K562 (cell line): Measurements from ENCODE around the gene NTRK1.

Experiments
- CBFB ChIP-seq: sonication (generic); formaldehyde crosslinking; IDR thresholded peaks from 2 replicates; pipeline ENCODE4 v1.4.0; 2020; ENCODE audit warnings: mild to moderate bottlenecking, missing genetic modification reagents
- CTCF ChIP-seq, 3 experiments: IDR thresholded peaks in 2 of 3; conservative IDR thresholded peaks in 1 of 3; 2 replicates each; pipeline ENCODE4 v1.5.1; 2011 to 2012; ENCODE audit warnings: low read length in 3 of 3, mild to moderate bottlenecking in 3 of 3, control low read depth in 2 of 3, improper control_type of control experiment in 1 of 3, inconsistent platforms in 1 of 3, low read depth in 1 of 3, mixed read lengths in 1 of 3, moderate library complexity in 1 of 3; ENCODE audit not compliant: insufficient read depth in 2 of 3
- CUX1 ChIP-seq: fragments of 200-800 bp; sonication (Bioruptor generic); IDR thresholded peaks from 2 replicates; pipeline ENCODE4 v1.6.1; 2016; ENCODE audit warnings: missing genetic modification characterization, missing compliant biosample characterization
- EZH2 ChIP-seq: IDR thresholded peaks from 2 replicates; pipeline ENCODE4 v1.6.1; 2012; ENCODE audit warnings: low read depth, mild to moderate bottlenecking, inconsistent platforms, low read length, borderline replicate concordance
- HEY1 ChIP-seq: fragments of 250-450 bp; sonication (Bioruptor Pico); IDR thresholded peaks from 2 replicates; pipeline ENCODE4 v1.5.0; 2020; ENCODE audit warnings: mild to moderate bottlenecking, moderate library complexity, borderline replicate concordance
- MAFF ChIP-seq: IDR thresholded peaks from 2 replicates; pipeline ENCODE4 v1.6.1; 2012; ENCODE audit warnings: low read length, improper control_type of control experiment
- MECOM ChIP-seq: fragments of 250-450 bp; sonication (Bioruptor Pico); IDR thresholded peaks from 2 replicates; pipeline ENCODE4 v1.8.0; 2022; ENCODE audit warnings: inconsistent platforms
- SIX5 ChIP-seq, 2 experiments: IDR thresholded peaks; 2 replicates each; pipeline ENCODE4 v1.6.1; 2011; ENCODE audit warnings: low read length in 2 of 2, borderline replicate concordance in 1 of 2, low read depth in 1 of 2, mild to moderate bottlenecking in 1 of 2, moderate library complexity in 1 of 2; ENCODE audit not compliant: insufficient read depth in 1 of 2
- SMC3 ChIP-seq: conservative IDR thresholded peaks from 2 replicates; pipeline ENCODE4 v1.6.1; 2011; ENCODE audit warnings: low read depth, low read length, improper control_type of control experiment; ENCODE audit not compliant: insufficient read depth
- SREBF1 ChIP-seq: fragments of 150-350 bp; IDR thresholded peaks from 2 replicates; pipeline ENCODE4 v1.6.1; 2014; ENCODE audit warnings: antibody characterized with exemption, low read depth, low read length, borderline replicate concordance
- ZNF23 ChIP-seq: fragments of 250-450 bp; sonication (Bioruptor Pico); IDR thresholded peaks from 2 replicates; pipeline ENCODE4 v1.4.0; 2020; ENCODE audit warnings: mild to moderate bottlenecking
- TF ChIP-seq, protein P1 (sequence below): sonication (generic); formaldehyde crosslinking; IDR thresholded peaks from 2 replicates; pipeline ENCODE4 v1.4.0; 2020; ENCODE audit warnings: mild to moderate bottlenecking, missing genetic modification reagents
- TF ChIP-seq, protein P2 (sequence below), 2 experiments: fragments of 450-650 bp in 1 of 2; sonication (generic) in 1 of 2; formaldehyde crosslinking in 1 of 2; IDR thresholded peaks in 1 of 2; conservative IDR thresholded peaks in 1 of 2; 2 replicates each; pipeline versions ENCODE4 v1.6.1 to v1.8.1; 2016 to 2023; ENCODE audit warnings: mild to moderate bottlenecking in 2 of 2, moderate library complexity in 2 of 2, inconsistent platforms in 1 of 2, missing genetic modification reagents in 1 of 2

DNA sequence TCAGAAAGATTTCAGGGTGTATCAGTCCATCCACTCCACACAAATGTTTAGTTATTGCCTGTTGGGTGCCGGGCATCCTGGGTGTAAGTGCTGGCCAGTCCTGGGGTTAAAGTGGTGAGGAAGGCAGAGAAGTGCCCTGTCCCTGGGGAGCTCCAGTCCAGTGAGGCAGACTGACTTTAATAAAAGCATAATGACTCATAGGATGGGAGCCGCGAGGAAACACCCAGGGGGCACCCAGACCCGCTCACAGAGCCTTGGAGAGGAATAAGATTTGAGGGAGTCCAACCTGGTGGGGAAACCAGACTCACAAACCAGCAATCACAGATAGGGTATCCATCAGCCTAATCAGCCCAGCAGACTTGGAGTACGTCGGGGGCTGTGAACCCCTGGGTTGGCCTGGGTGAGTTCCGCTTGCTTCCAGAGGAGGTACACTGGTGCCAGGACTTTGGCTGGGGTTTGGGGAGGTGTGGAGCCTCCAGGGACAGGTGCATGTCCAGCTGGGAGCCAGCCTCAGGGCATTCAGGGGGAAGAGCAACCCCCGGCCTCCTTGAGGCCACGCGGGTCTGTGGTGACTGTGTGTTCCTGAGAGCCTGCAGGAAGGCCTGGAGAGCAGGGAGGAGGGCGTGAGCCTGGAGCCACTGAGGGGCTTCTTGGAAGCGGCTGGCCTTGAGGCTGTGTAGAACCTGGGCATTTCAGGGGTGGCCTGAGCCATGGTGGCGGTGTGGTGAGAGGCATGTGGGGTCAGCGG is 36.6 kb downstream of the NTRK1 start:
- no peak for TF ChIP-seq SREBF1
- no peak for TF ChIP-seq CBFB (CRISPR knock-in tag)
- TF ChIP-seq, protein P1, sequence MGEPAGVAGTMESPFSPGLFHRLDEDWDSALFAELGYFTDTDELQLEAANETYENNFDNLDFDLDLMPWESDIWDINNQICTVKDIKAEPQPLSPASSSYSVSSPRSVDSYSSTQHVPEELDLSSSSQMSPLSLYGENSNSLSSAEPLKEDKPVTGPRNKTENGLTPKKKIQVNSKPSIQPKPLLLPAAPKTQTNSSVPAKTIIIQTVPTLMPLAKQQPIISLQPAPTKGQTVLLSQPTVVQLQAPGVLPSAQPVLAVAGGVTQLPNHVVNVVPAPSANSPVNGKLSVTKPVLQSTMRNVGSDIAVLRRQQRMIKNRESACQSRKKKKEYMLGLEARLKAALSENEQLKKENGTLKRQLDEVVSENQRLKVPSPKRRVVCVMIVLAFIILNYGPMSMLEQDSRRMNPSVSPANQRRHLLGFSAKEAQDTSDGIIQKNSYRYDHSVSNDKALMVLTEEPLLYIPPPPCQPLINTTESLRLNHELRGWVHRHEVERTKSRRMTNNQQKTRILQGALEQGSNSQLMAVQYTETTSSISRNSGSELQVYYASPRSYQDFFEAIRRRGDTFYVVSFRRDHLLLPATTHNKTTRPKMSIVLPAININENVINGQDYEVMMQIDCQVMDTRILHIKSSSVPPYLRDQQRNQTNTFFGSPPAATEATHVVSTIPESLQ (CRISPR knock-in tag): no peak
- no peak for TF ChIP-seq CUX1 (CRISPR knock-in tag)
- no peak for TF ChIP-seq MAFF
- no peak for TF ChIP-seq MECOM (CRISPR knock-in tag)
- TF ChIP-seq CTCF (IDR thresholded peaks at IDR 0.05 in 2 of 3, conservative IDR thresholded peaks at IDR 0.05 in 1 of 3; ENCODE audit: insufficient read depth in 2 of 3, low read depth in 1 of 3, low read length in 3 of 3): no peak
- TF ChIP-seq ZNF23 (CRISPR knock-in tag): no peak
- TF ChIP-seq SIX5 (IDR thresholded peaks at IDR 0.05; ENCODE audit: borderline replicate concordance in 1 of 2, insufficient read depth in 1 of 2, low read depth in 1 of 2, low read length in 2 of 2): no peak
- no peak for TF ChIP-seq SMC3
- no peak for TF ChIP-seq HEY1 (CRISPR knock-in tag)
- TF ChIP-seq, protein P2, sequence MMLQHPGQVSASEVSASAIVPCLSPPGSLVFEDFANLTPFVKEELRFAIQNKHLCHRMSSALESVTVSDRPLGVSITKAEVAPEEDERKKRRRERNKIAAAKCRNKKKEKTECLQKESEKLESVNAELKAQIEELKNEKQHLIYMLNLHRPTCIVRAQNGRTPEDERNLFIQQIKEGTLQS (IDR thresholded peaks at IDR 0.05): no peak
- TF ChIP-seq, protein P2 (CRISPR knock-in tag; conservative IDR thresholded peaks at IDR 0.05): no peak
- TF ChIP-seq EZH2: no peak
